ENCODE results near the gene PLEKHG7.

DNA sequence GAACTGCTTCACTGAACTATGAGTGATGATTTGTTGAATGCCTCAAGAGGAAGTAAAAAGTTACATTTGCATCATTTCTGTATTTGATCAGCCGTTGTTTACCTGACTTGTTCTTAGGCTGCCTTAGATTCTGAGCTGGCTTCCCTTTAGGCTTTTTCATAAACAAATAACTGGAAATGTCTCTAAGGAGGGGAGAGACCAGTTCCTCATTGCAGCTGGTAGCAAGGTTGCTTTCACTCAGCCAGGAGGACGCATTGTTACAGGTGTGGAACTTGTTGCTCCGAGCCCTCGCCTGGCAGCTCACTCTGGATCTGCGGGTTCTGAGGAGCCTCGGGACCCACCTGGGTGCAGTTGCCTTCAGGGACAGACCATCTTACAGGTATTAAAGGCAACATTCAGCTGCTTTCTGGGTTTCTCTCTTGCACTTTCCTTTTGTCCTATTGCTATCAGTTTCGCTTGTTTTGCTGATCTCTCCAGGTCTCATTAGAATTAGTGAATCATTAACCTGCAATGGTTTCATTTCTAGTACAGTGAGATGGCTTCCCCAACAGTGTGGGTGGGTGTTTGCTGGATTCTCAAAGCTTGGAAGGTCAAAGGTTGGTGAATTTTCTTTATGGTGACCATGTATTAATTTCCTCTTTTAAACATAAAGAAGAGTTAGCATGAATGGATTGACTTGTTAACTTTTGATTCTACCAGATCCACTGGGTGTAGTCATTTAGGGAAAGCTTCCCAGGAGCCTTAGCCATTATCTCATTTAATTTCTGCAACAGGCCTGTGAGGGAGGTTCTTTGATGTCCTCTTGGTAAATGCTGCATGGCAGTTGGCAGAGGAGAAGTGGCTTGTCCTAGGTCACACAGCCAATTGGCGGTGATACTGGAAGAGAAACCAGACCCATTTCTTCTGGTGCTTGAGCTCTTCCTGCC is at the start of gene PLEKHG7:
- TF ChIP-seq, protein P1, sequence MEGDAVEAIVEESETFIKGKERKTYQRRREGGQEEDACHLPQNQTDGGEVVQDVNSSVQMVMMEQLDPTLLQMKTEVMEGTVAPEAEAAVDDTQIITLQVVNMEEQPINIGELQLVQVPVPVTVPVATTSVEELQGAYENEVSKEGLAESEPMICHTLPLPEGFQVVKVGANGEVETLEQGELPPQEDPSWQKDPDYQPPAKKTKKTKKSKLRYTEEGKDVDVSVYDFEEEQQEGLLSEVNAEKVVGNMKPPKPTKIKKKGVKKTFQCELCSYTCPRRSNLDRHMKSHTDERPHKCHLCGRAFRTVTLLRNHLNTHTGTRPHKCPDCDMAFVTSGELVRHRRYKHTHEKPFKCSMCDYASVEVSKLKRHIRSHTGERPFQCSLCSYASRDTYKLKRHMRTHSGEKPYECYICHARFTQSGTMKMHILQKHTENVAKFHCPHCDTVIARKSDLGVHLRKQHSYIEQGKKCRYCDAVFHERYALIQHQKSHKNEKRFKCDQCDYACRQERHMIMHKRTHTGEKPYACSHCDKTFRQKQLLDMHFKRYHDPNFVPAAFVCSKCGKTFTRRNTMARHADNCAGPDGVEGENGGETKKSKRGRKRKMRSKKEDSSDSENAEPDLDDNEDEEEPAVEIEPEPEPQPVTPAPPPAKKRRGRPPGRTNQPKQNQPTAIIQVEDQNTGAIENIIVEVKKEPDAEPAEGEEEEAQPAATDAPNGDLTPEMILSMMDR (IDR thresholded peaks at IDR 0.05) = no peak
- no peak for TF ChIP-seq POLR2A (IDR thresholded peaks at IDR 0.05)

Data from esophagus squamous epithelium (tissue), 4 donors.